Measurements from ENCODE around the gene PSPH. TPM values are rescaled to one million over a fixed set of nuclear protein-coding genes. Genes with fewer than 3 reads are reported as not detected.

The PSPH gene
- total RNA-seq, 1 donor from 2014 or later, result 51.6 TPM

DNA sequence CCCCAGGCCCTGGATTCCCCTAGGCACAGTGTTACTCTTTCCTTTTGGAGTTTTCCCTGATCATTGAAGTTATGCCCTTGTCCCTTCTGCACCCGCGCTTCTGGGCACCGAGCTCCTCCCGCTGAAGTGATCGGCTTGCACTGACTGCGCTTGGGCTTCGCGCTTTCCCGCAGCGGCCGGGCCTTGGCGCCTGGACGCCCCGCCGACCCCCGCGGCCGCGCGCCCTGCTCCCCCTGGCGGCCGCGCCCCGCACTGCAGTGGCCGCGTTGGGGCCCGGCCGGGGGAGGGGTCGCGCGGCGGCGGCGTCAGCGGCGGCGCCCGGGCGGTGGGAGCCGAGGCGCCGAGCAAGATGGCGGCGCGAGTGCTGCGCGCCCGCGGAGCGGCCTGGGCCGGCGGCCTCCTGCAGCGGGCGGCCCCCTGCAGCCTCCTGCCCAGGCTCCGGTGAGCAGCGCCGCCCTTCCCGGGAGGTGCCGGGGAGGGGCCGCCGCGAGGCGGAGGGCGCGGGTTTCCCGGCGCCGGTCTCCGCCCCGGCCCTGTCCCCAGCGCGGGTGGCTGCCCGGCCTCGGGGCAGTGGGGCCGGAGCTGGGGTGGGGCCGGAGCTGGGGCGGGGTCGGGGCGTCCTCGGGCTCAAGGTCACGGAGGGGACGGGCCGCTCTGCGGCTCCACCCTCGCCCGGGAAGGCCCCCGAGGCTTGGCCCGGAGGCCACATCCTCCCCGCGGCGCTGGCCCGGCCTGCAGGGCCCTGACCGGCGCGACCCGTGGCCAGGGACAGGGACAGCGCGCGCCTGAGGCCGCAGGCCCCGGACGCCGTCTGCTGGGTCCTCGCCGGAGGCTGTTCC, 86.8 kb downstream of the PSPH start, which contains the start of gene NIPSNAP2:
NIPSNAP2 (plus strand) TSS at position 325 of the 839 bp plus-strand sequence; CDS start at position 350, 25 bp downstream.
- Mint-ChIP-seq H3K9me3 (ENCODE audit: unreplicated experiment) (peaks cover 7% of the 10 kb centered on the region), H3K27me3 (ENCODE audit: unreplicated experiment) (peaks cover 18% of the 10 kb centered on the region), H3K4me1 (ENCODE audit: low read depth, unreplicated experiment) (peaks cover 10% of the 10 kb centered on the region), H3K4me3 (ENCODE audit: unreplicated experiment) (peak within 1 kb of the TSS; percentile 91), H3K36me3 (ENCODE audit: unreplicated experiment) (peaks cover 7% of the 10 kb centered on the region), H3K27ac (ENCODE audit: unreplicated experiment) (peak within 1 kb of the TSS; percentile 88)
- DNase-seq, result peak; percentile 79
- TF ChIP-seq, protein P1, sequence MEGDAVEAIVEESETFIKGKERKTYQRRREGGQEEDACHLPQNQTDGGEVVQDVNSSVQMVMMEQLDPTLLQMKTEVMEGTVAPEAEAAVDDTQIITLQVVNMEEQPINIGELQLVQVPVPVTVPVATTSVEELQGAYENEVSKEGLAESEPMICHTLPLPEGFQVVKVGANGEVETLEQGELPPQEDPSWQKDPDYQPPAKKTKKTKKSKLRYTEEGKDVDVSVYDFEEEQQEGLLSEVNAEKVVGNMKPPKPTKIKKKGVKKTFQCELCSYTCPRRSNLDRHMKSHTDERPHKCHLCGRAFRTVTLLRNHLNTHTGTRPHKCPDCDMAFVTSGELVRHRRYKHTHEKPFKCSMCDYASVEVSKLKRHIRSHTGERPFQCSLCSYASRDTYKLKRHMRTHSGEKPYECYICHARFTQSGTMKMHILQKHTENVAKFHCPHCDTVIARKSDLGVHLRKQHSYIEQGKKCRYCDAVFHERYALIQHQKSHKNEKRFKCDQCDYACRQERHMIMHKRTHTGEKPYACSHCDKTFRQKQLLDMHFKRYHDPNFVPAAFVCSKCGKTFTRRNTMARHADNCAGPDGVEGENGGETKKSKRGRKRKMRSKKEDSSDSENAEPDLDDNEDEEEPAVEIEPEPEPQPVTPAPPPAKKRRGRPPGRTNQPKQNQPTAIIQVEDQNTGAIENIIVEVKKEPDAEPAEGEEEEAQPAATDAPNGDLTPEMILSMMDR (IDR thresholded peaks at IDR 0.05; ENCODE audit: partially characterized antibody, unreplicated experiment), result peak; percentile 67

DNA sequence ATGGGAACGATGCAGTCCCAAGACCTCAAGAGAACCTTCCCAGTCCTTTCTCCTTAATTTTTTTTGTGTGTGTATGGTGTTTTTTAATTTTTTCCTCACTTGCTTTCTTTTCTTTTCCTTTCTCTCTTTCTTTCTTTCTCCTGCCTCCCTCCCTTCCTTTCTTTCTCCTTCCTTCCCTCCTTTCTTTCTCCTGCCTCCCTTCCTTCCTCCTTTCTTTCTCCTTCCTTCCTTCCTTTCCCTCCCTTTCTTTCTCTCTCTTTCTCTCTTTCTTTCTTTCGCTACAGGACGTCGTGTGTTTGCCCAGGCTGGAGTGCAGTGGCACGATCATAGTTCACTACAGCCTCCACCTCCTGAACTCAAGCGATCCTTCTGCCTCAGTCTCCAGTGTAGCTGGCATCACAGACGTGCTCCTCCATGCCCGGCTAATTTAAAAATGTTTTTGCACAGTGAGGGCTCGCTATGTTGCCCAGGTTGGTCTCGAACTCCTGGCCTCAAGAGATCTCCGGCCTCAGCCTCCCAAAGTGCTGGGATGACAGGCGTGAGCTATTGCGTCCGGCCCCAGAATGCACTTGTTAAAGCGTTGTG, 87.6 kb downstream of the PSPH start:
- Mint-ChIP-seq H3K9me3 (ENCODE audit: unreplicated experiment) (peaks cover 5% of the 10 kb centered on the region), H3K27me3 (ENCODE audit: unreplicated experiment) (peaks cover 16% of the 10 kb centered on the region), H3K27ac (ENCODE audit: unreplicated experiment) (peak overlapping the region; percentile 55), H3K4me1 (ENCODE audit: low read depth, unreplicated experiment) (peaks cover 7% of the 10 kb centered on the region), H3K4me3 (ENCODE audit: unreplicated experiment) (peak overlapping the region; percentile 74), H3K36me3 (ENCODE audit: unreplicated experiment) (no peaks in the 10 kb centered on the region)
- TF ChIP-seq, protein P1 (IDR thresholded peaks at IDR 0.05; ENCODE audit: partially characterized antibody, unreplicated experiment), result no peak
- no peak for DNase-seq

DNA sequence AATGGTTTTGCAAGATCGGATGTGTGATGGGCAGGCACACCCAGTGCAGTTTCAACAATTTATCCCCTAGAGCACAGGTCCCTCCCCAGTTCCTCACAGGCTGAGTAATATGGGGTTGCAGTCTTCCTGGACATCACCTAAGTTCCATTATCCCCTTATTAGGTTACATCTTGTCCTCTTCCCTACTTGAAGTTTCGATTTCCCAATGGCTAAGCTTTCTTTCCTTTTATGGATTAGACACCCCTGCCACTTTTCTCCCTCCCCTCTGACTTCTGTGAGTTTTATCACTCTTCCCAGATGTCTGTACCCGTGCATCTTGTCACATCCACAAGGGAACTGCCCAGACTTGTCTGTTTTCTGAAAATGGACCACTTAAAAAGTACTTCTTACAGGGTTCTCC, 89.2 kb downstream of the PSPH start:
- TF ChIP-seq, protein P1 (IDR thresholded peaks at IDR 0.05; ENCODE audit: partially characterized antibody, unreplicated experiment), result no peak
- Mint-ChIP-seq H3K4me1 (ENCODE audit: low read depth, unreplicated experiment) (peaks cover 7% of the 10 kb centered on the region), H3K27me3 (ENCODE audit: unreplicated experiment) (peaks cover 13% of the 10 kb centered on the region), H3K36me3 (ENCODE audit: unreplicated experiment) (no peaks in the 10 kb centered on the region), H3K27ac (ENCODE audit: unreplicated experiment) (no peak overlapping the region), H3K4me3 (ENCODE audit: unreplicated experiment) (no peak overlapping the region), H3K9me3 (ENCODE audit: unreplicated experiment) (peaks cover 7% of the 10 kb centered on the region)
- no peak for DNase-seq

Other genes with a start within 250 kb of the PSPH start
- not detected for gene SEPTIN14, start 188.7 kb downstream of the PSPH start, total RNA-seq (ENCODE audit: unreplicated experiment)
- 13.2 TPM for gene ZNF713, start 164.0 kb downstream of the PSPH start, total RNA-seq (ENCODE audit: unreplicated experiment)
- 13.4 TPM for gene MRPS17, start 99.6 kb downstream of the PSPH start, total RNA-seq (ENCODE audit: unreplicated experiment)
- gene NIPSNAP2, start 86.9 kb downstream of the PSPH start, total RNA-seq (ENCODE audit: unreplicated experiment), result 39.6 TPM
- 203 TPM for gene CCT6A, start 321 bp upstream of the PSPH start, total RNA-seq (ENCODE audit: unreplicated experiment)
- gene SUMF2, start 12.8 kb upstream of the PSPH start, total RNA-seq (ENCODE audit: unreplicated experiment), result 59.3 TPM
- not detected for gene PHKG1, start 41.5 kb upstream of the PSPH start, total RNA-seq (ENCODE audit: unreplicated experiment)
- not detected for gene CHCHD2, start 55.0 kb upstream of the PSPH start, total RNA-seq (ENCODE audit: unreplicated experiment)
- not detected for gene NUPR2, start 65.0 kb upstream of the PSPH start, total RNA-seq (ENCODE audit: unreplicated experiment)